ENCODE results near the gene ACAN.

Gene ACAN

DNA sequence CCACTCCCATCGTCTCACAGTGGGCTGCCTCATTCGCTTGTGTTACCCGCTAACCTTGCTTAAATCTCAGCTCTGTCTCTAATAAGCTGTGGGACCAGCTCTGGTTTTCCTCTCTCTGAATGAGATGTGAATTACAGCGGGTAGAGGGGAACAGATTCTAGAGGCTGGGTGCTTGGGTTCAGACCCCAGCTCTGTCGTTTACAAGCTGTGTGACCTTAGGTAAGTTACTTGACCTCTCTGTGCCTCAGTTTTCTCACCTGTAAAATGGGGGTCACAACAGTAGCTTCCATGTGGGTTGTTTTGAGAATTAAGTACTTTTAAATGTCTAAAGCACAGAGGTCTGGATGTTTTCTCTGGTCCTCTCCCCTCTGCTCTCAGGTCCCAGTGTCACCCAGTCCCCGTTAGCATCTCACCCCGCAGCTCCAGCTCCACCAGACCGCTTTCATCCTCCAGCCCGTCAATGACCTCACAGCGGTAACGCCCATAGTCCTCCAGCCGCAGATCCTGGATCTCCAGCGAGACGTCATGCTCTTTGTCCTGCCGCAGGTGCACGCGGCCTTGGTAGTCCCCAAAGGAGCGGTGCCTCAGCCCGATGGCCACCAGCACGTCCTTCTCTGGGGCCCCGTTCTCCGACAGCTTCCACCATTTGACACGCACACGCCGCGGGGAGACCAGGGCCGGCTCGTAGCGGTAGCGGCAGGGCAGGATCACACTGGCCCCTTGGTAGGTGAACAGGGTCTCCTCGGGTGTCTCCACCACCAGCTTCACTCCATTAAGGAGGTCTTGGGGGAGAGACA lies 77.9 kb downstream of the ACAN start:
- DNase-seq = no peak

DNA sequence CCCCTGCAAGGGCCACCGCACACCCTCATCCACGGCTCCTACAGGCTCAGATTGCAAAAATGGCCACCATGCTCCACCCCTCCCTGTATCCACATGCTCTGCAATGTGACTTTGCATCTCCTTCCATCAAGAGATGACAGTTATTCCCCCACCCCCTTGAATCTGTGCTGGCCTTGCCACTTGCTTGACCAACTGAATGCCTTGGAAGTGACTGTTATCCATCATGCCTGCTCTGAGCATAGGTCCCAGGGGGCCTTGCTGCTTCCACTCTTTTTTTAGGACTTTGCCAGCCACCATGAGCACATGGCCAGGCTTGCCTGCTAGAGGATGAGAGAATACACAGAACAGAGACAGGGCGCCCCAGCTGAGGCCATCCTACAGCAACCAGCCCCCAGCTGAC lies 78.5 kb downstream of the ACAN start:
- DNase-seq = no peak

DNA sequence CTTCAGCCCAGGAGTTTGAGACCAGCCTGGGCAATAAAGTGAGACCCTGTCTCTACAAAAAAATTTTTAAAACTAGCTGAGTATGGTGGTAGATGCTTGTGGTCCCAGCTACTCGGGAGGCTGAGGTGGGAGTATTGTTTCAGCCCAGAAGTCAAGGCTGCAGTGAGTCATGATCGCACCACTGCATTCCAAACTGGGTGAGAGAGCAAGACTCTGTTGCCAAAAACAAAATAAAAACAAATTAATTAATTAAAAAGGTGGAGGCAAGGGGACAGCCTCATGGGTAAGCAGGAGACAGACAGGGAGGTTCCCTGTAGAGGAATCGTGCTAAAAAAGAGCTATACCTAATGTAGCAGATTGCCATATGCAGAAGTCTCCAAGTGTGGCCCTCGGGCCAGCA lies 79.5 kb downstream of the ACAN start:
- no peak for DNase-seq

DNA sequence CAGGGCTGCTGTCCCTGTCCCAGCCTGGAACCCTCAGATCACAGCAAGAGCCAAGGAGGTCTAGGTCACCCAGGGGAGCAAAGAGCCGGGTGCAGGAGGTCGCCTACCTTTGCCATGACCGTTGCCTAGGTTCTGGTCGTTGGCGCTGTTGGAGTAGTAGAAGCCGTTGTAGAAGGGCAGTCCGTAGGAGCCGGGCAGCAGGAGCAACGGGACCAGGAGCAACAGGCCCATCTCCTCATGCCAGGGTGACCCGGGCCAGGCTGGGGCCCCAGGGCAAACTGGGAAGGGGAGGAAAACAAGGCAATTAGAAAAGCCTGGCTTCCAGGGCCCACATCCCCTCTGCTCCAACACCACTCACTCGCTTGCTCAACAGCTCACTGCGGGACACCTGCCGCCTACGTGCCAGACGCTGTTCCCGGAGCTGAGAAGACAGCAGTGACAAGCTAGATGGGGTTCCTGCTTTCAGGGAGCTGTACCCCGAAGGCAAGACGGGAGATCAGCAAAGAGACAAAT lies 83.9 kb downstream of the ACAN start:
- DNase-seq = no peak

DNA sequence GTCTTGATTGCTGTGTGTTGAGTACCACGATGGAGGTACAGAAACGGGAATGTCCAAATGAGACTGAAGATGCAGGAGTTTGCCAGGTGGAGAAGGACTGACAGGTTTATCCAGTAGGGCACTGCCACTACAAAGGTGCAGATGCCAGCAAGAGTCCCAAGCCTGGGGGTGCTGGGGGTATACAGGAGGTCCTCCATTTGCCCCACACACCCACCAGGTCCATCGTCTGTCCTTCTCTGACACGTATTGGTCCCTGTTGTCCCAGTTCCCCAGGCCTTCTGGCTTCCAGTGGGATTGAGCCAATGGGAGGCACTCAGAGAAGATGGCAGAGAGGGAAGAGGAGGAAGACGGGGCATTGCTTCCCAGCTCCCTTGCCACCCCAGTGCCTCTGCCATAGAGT lies 85.5 kb downstream of the ACAN start:
- no peak for DNase-seq

DNA sequence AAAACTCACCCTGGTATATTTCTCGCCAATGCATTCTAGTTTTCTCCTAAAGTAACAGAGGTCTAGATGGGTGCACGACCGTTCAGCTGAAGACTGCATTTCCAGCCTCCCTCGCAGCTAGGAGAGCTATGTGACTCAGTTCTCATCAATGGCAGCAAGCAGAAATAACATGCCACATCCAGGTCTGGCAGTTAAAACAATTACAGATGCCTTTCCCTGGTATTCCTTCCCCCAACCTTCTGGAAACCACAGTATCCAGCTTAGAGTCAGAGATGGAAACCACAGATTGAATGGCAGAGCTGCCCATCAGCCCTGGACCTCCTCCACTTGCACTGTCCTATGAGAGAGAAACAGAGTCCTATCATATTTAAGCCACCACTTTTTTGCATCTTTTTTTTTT lies 87.3 kb downstream of the ACAN start:
- DNase-seq = no peak

DNA sequence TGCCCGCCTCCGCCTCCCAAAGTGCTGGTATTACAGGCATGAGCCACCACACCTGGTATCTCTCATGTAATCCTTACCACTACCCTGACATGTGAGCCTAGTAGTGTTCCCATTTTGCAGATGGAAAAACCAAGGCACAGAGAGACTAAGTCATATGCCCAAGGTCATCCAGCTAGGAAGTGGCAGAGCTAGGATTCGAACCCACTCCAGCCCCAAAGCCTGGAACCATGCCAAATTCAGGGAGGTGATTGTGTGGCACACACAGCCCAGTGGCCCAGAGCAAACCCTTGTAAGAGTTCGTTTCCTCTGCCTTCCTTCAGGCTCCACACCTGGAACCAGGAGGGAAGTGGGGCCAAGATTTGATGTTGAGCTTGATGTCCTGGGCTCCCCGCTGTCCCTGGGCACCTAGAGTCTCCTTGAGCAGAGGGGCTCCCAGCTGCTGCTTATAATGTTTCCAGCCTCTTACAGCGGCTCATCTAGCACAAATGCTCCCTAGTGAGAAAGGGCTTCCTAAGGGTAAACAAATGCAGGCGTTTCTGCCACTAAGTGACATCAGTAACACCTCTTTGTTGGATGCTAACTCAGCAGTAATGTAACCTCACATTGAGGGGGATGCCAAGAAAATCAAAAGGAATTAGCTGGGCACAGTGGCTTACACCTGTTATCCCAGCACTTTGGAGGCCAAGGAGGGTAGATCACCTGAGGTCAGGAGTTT lies 88.5 kb downstream of the ACAN start:
- no peak for DNase-seq

DNA sequence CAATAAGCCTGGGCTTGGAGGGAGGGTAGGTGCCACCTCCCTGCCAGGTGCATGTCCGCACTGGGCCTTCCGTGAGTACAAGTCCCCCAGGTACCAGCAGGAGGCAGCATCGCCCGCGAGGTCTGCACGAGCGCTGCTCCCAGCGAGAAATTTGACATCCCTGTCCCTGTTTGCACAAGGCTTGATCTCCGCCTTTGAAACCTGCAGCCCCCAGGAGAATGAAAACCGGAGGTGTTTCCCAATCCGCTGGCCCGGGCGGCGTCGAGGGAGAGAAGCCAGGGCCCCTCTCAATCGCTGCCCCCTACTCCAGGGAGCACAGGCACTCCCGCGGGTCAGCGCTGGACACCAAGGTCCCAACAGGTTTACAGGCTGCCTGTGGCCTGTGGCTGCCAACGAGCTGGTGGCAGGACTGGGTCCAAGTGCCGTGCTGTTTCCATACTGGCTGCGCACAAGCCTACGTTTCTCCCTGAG lies 91.1 kb downstream of the ACAN start:
- peak; percentile 85 for DNase-seq

DNA sequence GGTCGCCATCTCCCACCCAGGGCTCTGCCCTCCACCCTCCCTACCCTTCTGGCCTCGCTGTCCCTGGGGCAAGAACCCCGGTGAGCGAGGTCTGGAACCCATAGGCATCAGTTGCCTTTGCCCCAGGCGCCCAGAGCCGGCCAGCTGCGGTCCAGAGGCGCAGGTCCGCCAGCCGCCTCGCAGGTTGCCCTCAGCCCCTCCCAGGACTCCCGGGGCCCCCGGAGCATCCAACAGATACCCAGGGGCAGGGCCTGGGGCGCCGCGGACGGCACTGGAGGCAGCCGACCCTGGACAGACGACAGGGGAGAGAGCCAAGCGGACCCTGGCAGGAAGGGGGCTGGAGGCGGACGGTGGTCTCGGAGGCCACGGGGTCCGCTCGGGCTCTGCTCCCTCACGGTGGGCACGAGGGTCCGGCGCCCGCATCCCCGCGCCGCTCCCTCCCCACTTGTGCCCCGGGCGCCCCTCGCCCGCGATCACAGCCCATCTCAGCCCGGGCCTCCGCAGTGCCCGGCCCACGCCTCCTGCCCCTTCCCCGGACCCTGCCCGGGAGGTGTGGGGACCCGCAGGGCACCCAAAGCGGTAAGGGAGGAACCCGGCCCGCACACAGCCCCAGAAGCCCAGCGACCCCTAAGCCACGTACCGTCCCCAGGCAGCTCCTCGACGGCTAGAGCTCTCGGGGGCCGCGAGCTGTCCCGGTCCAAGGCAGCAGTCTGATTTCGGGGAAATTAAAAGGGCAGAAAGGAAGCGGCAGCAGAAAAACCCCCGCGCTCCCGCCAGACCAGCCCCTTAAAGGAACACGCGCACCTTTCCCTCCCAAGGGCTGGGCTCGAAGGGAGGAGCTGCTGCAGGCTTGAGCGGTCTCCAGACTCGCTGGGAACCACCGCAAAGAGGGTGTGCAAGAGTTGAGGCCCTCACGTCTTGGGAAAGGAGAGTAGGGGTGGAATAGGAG lies 91.9 kb downstream of the ACAN start, which contains the start of gene HAPLN3:
Gene HAPLN3, minus strand, starts transcription at position 726 of the 949 bp plus-strand sequence. CDS start 8,246 bp downstream, outside the sequence.
- DNase-seq = peak; percentile 62

DNA sequence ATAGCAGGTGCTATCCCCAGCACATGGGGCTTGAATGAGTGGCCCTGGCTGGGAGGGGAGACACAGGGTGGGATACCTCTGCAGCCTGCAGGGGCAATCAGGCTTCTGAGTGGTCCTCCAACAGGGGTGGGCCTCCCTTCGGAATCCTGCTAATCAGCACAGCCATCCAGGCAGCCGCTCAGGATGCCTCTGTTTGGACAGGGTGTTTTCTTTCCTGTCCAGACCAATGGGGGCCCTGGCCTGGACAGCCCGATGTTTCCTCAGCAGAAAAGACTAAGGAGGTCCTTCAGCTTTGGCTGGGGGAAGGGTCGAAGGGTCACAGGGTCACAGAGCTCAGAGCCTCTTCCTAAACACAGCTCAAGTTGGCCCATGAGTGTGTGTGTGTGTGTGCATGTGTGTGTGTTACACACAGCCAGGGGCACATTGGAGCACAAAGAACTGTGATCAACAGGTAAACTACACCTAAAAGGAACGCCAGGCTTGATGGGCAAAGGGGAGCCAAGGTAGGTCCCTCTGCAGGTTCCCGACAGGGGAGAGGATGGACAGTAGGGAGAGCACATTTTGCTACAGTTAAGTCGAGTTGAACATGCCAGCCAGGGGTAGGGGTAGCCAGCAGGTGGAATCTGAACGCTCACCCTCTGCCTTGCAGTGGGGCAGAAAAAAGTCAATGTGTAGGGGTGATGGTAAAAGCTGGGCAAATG lies 93.2 kb downstream of the ACAN start:
- no peak for DNase-seq

DNA sequence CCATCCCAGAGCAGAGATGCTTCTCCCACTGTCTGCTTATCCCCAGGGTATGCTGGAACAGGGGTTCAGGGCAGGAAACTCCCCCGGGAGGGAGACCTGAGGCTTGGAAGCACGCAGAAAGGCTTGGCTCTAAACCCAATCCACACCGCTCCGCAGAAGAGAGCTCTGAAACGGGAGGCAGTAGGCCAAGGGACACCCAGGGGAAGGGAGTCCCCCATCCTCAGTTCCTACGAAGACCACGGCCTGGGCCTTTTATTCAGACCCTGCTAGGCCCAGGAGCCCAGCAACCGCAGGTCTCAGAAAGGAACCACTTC lies 93.9 kb downstream of the ACAN start:
- DNase-seq = no peak

DNA sequence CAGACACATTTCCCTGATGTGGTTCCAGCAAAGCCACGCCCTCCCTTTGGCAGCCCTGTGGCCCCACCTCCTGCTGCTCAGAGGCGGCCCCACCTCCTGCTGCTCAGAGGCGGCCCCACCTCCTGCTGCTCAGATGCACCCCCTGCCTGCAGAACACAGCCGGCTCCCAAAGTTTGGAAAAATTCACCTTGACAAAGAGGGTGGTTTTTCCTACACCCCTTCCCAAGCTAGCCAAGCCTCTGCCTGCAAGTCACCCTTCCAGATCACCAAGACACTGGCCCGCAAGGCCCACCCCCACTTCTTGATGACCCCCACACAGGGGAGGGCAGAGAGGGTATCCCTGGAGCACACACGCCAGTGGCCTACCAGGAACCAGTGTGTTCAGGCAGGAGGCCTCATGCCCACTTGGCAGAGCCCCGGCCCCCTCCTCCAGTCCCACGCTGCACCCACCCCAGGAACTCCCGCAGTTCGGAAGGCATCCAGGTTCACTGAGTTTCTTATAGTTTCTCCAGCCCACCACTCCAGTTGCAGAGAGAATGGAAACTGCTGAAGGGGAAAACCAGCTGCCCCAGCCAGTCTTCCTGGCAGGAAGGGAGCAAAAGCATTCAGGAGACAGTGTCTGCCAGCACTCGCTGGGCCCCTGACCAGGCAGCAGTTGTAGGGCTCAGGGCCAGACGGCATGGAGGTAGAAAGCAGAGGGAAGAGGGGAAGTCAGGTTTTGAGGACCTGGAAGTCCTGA lies 94.4 kb downstream of the ACAN start:
- peak; percentile 52 for DNase-seq

DNA sequence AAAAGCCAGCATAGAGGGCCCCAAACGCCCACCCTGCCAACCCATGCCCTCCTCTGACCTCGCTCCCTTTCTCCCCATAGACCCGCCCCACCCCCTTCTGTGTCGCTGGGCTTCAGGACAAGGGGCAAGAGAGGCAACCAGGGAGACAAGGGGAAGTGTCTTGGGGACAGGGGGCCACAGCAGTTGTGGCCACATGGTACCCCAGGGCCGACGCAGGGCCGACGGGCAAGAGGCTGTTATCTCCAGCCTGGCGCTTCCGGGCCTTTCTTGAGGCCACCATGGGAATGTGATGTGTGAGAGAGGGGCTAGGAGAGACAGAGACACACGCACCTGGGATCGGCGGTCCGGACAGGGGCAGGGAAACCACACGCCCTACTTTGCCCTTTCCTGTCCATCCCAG lies 95.5 kb downstream of the ACAN start:
- no peak for DNase-seq

DNA sequence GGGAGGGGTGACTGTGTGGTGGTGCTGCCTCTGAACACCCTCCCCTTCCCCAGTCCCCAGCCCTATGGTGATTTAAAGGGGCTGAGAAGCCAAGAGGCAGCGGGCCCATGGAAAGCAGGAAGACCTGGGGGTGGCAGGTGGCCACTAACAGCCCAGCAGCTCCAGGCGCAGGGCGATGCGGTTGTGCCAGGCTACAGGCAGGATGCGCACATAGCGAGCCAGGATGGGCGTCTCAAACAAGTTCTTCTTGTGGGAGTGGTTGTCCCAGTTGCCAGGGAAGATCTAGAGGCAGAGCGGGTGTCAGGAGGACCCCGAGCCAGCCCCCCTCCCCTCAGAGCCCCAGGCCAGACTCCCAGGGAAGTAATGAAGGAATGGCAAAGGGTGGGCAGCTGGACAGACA lies 96.0 kb downstream of the ACAN start:
- DNase-seq = no peak

DNA sequence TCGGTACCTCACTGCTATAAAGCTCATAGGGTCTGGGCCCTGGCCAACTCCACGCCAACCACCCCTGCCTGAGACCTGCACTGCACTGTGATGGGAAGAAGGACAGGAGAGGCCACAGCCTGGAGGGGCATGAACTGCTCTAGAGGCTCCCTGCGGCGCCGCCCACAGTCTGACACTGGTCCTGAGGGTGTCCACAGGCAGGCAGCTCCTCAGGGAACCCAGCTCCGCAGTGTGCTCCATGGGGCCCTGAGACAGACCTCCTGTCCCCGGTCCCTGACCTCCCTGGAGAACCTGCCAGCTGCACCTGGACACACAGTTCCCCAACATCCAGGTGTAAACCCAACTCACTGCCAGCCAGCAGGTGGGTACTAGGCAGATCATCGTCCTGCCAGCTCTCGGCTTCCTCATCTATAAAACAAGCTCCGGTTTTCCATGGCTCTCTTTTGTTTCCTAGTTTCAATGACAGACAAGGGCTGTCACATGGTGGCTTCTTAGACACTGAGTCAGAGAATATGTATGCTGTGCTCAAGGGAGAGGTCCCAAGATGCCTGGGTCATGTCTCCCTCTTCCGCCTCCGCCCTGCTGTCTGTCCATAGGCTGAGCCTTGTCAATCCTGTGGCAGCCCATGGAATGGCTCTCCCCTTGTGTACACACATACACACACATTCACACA lies 97.2 kb downstream of the ACAN start:
- DNase-seq = no peak

DNA sequence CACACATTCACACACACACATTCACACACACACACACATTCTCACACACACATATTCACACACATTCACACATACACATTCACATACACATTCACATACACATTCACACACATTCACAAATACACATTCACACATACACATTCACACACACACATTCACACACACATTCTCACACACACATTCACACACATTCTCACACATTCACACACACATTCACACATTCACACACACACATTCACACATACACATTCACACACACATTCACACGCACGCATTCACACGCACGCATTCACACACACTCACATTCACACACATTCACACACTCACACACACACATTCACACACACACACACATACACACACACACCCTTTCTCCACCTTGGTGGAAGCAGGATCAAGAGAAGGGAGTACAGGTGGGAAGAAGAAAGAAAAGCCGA lies 97.8 kb downstream of the ACAN start:
- no peak for DNase-seq

DNA sequence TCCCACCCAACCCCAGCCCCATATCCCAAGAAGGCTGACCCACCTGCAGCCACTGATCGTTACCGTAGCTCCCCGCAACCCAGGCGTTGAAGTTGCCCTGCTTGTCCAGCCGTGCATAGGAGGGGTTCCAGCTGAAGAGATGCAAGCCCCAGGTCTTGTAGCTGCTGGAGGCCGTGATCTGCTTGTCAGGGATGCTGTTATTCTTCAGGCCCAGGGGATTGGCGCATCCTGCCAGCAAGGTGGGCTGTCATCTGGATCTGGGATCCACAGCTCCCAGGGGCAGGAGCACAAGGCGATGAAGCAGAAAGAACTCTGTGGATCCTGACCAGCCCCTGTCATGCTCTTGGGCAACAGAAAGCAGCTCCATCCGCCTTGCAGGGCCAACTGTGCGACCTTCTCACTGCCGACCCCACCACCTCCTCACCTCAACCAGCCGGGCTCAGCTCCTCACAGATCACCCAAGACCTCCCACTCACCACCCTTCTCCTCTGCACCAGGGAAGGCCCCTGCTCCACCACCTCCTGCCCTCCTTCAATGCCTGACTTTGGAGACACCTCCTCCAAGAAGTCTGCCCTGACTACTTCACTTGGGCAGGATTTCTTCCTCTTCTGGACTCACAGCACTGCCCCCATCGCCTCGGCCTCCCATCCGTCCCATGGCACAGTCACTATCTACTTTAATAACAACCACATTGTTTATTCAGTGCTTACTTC lies 98.4 kb downstream of the ACAN start:
- no peak for DNase-seq

DNA sequence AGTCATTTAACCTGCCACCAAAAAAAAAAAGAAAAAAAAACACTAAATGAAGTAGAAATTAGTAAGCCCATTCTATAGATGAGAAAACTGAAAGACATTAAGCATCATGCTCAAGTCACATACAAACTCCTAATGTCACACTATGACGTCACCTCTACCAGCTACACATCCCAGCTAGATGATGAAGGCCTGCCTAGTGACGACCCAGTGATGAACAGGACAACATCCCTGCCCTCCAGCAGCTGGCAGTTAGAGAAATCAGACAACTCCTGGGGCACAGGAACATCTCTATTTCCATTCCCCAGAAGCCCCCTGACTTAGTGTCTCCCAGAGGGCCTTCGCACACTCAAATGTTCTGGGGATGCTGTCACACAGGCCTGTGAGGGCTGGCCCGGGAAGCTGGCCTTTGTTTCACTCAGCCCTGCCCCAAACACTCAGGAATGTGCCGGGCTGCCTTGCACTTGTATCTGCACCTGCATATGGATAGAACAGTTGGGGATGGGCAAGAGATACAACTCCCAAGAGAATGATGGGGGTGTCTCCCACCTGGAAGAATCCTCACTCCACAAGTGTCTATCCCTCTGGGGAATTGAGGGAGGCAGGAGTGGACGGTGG lies 99.1 kb downstream of the ACAN start:
- DNase-seq = no peak

DNA sequence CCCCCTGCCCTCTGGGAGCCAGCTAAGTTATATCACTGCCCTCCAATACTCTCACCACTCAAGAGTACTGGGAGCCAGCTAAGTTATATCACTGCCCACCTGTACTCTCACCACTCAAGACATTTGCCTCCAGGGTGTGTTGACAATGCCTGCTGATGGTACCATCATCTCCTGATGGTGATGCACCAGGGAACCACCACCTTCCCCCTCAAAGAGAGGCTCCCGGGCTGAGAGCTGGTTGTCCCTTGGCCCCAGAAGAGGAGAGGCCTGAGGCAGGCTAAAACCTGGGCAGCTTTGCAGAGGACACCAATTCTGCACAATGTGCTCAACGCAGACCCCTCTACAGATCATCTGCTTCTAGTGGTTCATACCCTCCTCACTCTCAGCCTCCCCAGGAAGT lies 99.6 kb downstream of the ACAN start:
- no peak for DNase-seq

DNA sequence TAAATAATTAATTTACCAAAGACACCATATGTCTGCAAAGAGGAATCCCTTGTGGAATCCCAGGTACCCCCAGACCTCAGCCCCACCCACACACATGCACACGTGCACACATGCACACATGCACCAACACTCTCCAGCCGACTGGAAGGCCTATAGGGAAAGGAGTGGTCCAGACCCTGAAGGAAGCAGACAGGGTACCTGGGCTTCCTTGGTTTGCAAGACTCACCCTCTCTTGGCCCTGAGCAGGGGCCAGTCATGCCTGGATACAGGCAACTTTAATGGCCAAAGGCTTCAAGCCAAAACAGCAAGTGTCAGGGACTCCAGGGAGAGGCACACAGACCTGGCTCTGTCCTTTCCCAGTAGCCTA lies 101.0 kb downstream of the ACAN start:
- DNase-seq = no peak
